HEK293T (cell line): ENCODE results near the gene GRID1.

Experiments
- BHLHE40 ChIP-seq: fragments of 450-650 bp; IDR thresholded peaks from 2 replicates; pipeline ENCODE4 v1.6.1; 2016; ENCODE audit warnings: mild to moderate bottlenecking, moderate library complexity, borderline replicate concordance
- FOXK2 ChIP-seq: fragments of 450-650 bp; IDR thresholded peaks from 2 replicates; pipeline ENCODE4 v1.6.1; 2016; ENCODE audit warnings: mild to moderate bottlenecking
- FOXM1 ChIP-seq: fragments of 450-650 bp; IDR thresholded peaks from 2 replicates; pipeline ENCODE4 v1.6.1; 2017; ENCODE audit warnings: mild to moderate bottlenecking, borderline replicate concordance
- HDGF ChIP-seq: fragments of 450-650 bp; IDR thresholded peaks from 2 replicates; pipeline ENCODE4 v1.6.1; 2017; ENCODE audit warnings: antibody characterized with exemption, borderline replicate concordance
- LEF1 ChIP-seq: fragments of 450-650 bp; IDR thresholded peaks from 2 replicates; pipeline ENCODE4 v1.6.1; 2017; ENCODE audit warnings: mild to moderate bottlenecking, borderline replicate concordance
- SP1 ChIP-seq: fragments of 450-650 bp; IDR thresholded peaks from 2 replicates; pipeline ENCODE4 v1.6.1; 2017
- SUZ12 ChIP-seq: fragments of 450-650 bp; IDR thresholded peaks from 2 replicates; pipeline ENCODE4 v1.6.1; 2016; ENCODE audit warnings: mild to moderate bottlenecking
- TARDBP ChIP-seq: fragments of 450-650 bp; IDR thresholded peaks from 2 replicates; pipeline ENCODE4 v1.6.1; 2016
- TF ChIP-seq, protein P1 (sequence below): fragments of 450-650 bp; IDR thresholded peaks from 2 replicates; pipeline ENCODE4 v1.6.1; 2016

DNA sequence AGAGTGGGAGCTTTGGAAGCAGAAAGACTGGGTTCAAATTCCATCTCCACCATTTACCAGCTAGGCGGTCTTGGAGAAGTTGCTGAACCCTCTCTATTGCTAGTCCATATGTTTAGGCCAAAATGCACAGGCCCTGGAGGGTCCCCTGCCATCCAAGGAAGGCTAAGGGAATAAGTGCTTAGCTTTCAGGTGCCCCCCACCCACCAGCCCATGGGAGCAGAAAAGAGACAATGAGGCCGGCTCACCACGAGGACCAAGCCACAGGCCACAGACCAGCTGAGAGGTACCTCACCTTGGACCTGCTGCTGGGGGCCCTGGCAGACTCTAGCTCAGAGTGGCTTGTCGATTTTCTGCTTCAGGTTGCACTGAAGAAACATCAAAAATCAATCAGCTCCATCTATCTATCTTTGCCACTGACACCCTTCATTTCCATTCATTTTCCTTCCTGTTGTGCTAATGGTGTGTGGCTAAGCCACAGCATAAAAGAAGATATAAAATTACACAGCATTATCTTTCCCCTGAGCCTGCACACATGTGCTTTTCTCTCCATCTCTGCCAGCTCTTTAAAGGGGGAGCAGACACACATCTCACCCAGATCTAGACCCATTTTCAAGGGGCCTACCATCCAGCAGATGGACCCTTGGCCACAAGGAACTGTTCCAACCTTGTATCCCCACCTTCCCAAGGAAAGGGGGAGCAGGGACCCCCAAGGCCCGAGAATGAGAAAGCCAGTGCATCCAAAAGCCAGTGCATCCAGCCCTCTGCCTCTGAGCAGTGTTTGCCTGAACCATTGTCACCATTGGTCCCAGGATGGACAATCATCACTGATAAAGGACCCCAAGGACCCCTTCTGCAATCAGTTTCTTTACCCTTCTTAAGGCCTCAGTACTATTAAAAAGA lies 65.4 kb downstream of the GRID1 start:
- TF ChIP-seq BHLHE40 (no peak), TARDBP (no peak), FOXM1 (no peak), LEF1 (no peak), FOXK2 (no peak), HDGF (no peak), SUZ12 (no peak), SP1 (no peak)
- TF ChIP-seq, protein P1, sequence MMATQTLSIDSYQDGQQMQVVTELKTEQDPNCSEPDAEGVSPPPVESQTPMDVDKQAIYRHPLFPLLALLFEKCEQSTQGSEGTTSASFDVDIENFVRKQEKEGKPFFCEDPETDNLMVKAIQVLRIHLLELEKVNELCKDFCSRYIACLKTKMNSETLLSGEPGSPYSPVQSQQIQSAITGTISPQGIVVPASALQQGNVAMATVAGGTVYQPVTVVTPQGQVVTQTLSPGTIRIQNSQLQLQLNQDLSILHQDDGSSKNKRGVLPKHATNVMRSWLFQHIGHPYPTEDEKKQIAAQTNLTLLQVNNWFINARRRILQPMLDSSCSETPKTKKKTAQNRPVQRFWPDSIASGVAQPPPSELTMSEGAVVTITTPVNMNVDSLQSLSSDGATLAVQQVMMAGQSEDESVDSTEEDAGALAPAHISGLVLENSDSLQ: no peak
